HG02973 (cell line): ENCODE results near the gene SFT2D3.

Experiments used
- ATAC-seq: cut with Tn5 transposase; IDR thresholded peaks from one replicate; pipeline ENCODE4 v1.9.1; 2021; ENCODE audit warnings: moderate library complexity; ENCODE audit not compliant: unreplicated experiment

Gene SFT2D3

GRCh38 chr2:127664065-127664894, 37.0 kb upstream of the SFT2D3 start:
- ATAC-seq = no peak

- ATAC-seq = no peak
These were observed 36.4 kb upstream of the SFT2D3 start for GRCh38 chr2:127664895-127665225.

GRCh38 chr2:127665267-127665893, 35.9 kb upstream of the SFT2D3 start:
- no peak for ATAC-seq

- no peak for ATAC-seq
These were observed 32.2 kb upstream of the SFT2D3 start for GRCh38 chr2:127669056-127669455.

GRCh38 chr2:127670055-127670956, 31.0 kb upstream of the SFT2D3 start:
- ATAC-seq = no peak

GRCh38 chr2:127670957-127671290, 30.4 kb upstream of the SFT2D3 start:
- no peak for ATAC-seq

GRCh38 chr2:127671557-127672302, 29.6 kb upstream of the SFT2D3 start:
- no peak for ATAC-seq

GRCh38 chr2:127672341-127673224, 28.7 kb upstream of the SFT2D3 start:
- ATAC-seq = no peak

GRCh38 chr2:127673291-127674069, 27.8 kb upstream of the SFT2D3 start:
- no peak for ATAC-seq

- no peak for ATAC-seq
These were observed 26.8 kb upstream of the SFT2D3 start for GRCh38 chr2:127674241-127675209.

GRCh38 chr2:127675331-127676261, 25.7 kb upstream of the SFT2D3 start, which contains the start of gene LIMS2:
Gene LIMS2, minus strand, starts transcription at chr2:127675530. Its CDS starts 506 bp downstream, at chr2:127675024.
- ATAC-seq = no peak

GRCh38 chr2:127676906-127677305, 24.4 kb upstream of the SFT2D3 start:
- no peak for ATAC-seq

- no peak for ATAC-seq
These were observed 22.8 kb upstream of the SFT2D3 start for GRCh38 chr2:127678531-127678930.

- no peak for ATAC-seq
These were observed 22.3 kb upstream of the SFT2D3 start for GRCh38 chr2:127678991-127679390.

- no peak for ATAC-seq
These were observed 21.5 kb upstream of the SFT2D3 start for GRCh38 chr2:127679680-127680361.

GRCh38 chr2:127680706-127681287, 20.5 kb upstream of the SFT2D3 start:
- ATAC-seq = no peak
